K562 (cell line): ENCODE data around the gene GMPR2. TPM values are rescaled to one million over a fixed set of nuclear protein-coding genes. Genes with fewer than 3 reads are reported as not detected.

Experiments used
- ATF2 ChIP-seq: sonication (generic); formaldehyde crosslinking; IDR thresholded peaks from 2 replicates; pipeline ENCODE4 v1.8.1; 2022; ENCODE audit warnings: missing genetic modification reagents
- CREB1 ChIP-seq, 2 experiments: sonication (generic) in 1 of 2; formaldehyde crosslinking in 1 of 2; IDR thresholded peaks; 2 replicates each; pipeline versions ENCODE4 v1.6.1 to v1.8.0; 2012 to 2022; ENCODE audit warnings: inconsistent platforms in 1 of 2, mild to moderate bottlenecking in 1 of 2, missing genetic modification reagents in 1 of 2, moderate library complexity in 1 of 2
- DNMT1 ChIP-seq: fragments of 450-650 bp; IDR thresholded peaks from 2 replicates; pipeline ENCODE4 v1.6.1; 2016; ENCODE audit warnings: antibody characterized with exemption, mild to moderate bottlenecking
- ERF ChIP-seq: fragments of 450-650 bp; formaldehyde crosslinking; IDR thresholded peaks from 2 replicates; pipeline ENCODE4 v1.4.0; 2020; ENCODE audit warnings: mild to moderate bottlenecking, mixed read lengths
- ESRRB ChIP-seq: fragments of 250-450 bp; sonication (Bioruptor Pico); IDR thresholded peaks from 2 replicates; pipeline ENCODE4 v1.5.0; 2020; ENCODE audit warnings: mild to moderate bottlenecking, moderate library complexity, borderline replicate concordance
- FIP1L1 ChIP-seq: fragments of 200-400 bp; formaldehyde crosslinking; IDR thresholded peaks from 2 replicates; pipeline ENCODE4 v1.6.1; 2018; ENCODE audit warnings: mild to moderate bottlenecking, low read depth, low read length; ENCODE audit not compliant: poor library complexity, severe bottlenecking
- ILK ChIP-seq: fragments of 450-650 bp; IDR thresholded peaks from 2 replicates; pipeline ENCODE4 v1.6.1; 2016; ENCODE audit warnings: missing genetic modification characterization, low read depth, mild to moderate bottlenecking, missing compliant biosample characterization, moderate library complexity, borderline replicate concordance
- MAZ ChIP-seq, 2 experiments: fragments of 450-650 bp in 1 of 2; sonication (generic) in 1 of 2; formaldehyde crosslinking; IDR thresholded peaks in 1 of 2; conservative IDR thresholded peaks in 1 of 2; 2 replicates each; pipeline versions ENCODE4 v1.4.0 to v1.5.0; 2020; ENCODE audit warnings: mild to moderate bottlenecking in 1 of 2, missing genetic modification reagents in 1 of 2
- MITF ChIP-seq: IDR thresholded peaks from 2 replicates; pipeline ENCODE4 v1.6.1; 2014; ENCODE audit warnings: antibody characterized with exemption
- NFIC ChIP-seq: fragments of 450-650 bp; IDR thresholded peaks from 2 replicates; pipeline ENCODE4 v1.6.1; 2017; ENCODE audit warnings: mild to moderate bottlenecking, inconsistent platforms
- PRPF4 ChIP-seq: fragments of 200-400 bp; formaldehyde crosslinking; IDR thresholded peaks from one replicate; pipeline ENCODE4 v1.6.1; 2017; ENCODE audit warnings: low read length, low read depth, mild to moderate bottlenecking; ENCODE audit not compliant: insufficient read depth, poor library complexity, severe bottlenecking
- PTRF ChIP-seq: fragments of 450-650 bp; IDR thresholded peaks from 2 replicates; pipeline ENCODE4 v1.6.1; 2016; ENCODE audit warnings: mild to moderate bottlenecking, missing genetic modification characterization, missing compliant biosample characterization
- SAFB2 ChIP-seq: fragments of 200-400 bp; formaldehyde crosslinking; IDR thresholded peaks from 2 replicates; pipeline ENCODE4 v1.6.1; 2018; ENCODE audit warnings: borderline replicate concordance, low read length, low read depth, moderate library complexity; ENCODE audit not compliant: severe bottlenecking
- TFAP4 ChIP-seq: sonication (generic); formaldehyde crosslinking; IDR thresholded peaks from 2 replicates; pipeline ENCODE4 v1.8.0; 2022; ENCODE audit warnings: missing genetic modification reagents, mild to moderate bottlenecking, moderate library complexity, borderline replicate concordance
- ZBTB26 ChIP-seq: fragments of 450-650 bp; formaldehyde crosslinking; IDR thresholded peaks from 2 replicates; pipeline ENCODE4 v1.4.0; 2022; ENCODE audit warnings: missing genetic modification characterization
- ZC3H8 ChIP-seq: fragments of 450-650 bp; IDR thresholded peaks from 2 replicates; pipeline ENCODE4 v1.6.1; 2017
- ZKSCAN3 ChIP-seq: fragments of 250-450 bp; sonication (Bioruptor Pico); IDR thresholded peaks from 2 replicates; pipeline ENCODE4 v1.4.0; 2020
- ZNF143 ChIP-seq: sonication (generic); formaldehyde crosslinking; IDR thresholded peaks from 2 replicates; pipeline ENCODE4 v1.9.0; 2022; ENCODE audit warnings: mild to moderate bottlenecking, missing genetic modification reagents
- ZNF146 ChIP-seq: IDR thresholded peaks from one replicate; pipeline ENCODE4 v1.6.1; 2018; ENCODE audit warnings: missing compliant biosample characterization; ENCODE audit not compliant: unreplicated experiment
- ZNF24 ChIP-seq: fragments of 450-650 bp; IDR thresholded peaks from 2 replicates; pipeline ENCODE4 v1.6.1; 2016
- ZNF3 ChIP-seq: fragments of 250-450 bp; sonication (Bioruptor Pico); IDR thresholded peaks from 2 replicates; pipeline ENCODE4 v1.5.0; 2021; ENCODE audit warnings: mild to moderate bottlenecking, moderate library complexity
- ZNF76 ChIP-seq: fragments of 250-450 bp; sonication (Bioruptor Pico); IDR thresholded peaks from 2 replicates; pipeline ENCODE4 v1.4.0; 2020; ENCODE audit warnings: mild to moderate bottlenecking, moderate library complexity, borderline replicate concordance
- polyA plus RNA-seq, 8 experiments: library from polyadenylated mRNA; depleted of rRNA in 4 of 8; stranded (reverse) in 5 of 8; unstranded in 3 of 8; fragments of >200 nt; fragmentation: Nextera tagmentation in 2 of 8; fragmentation: Illumina TruSeq in 1 of 8; extraction: Ambion mirVana in 2 of 8; extraction: Trizol in 1 of 8; gene quantifications; 2 replicates each; pipeline versions ENCODE4 v1.2.1 to v1.2.3, GENCODE V29; 2011 to 2014; ENCODE audit warnings: inconsistent platforms in 1 of 8, missing spikeins in 1 of 8
- total RNA-seq, 7 experiments: library from RNA; depleted of rRNA in 6 of 7; stranded (reverse); fragments of >200 nt in 6 of 7; fragmentation: Illumina TruSeq in 2 of 7; extraction: Trizol in 2 of 7; gene quantifications; 2 replicates each; pipeline versions ENCODE4 v1.2.1 to v1.2.3, GENCODE V29; 2011 to 2021; ENCODE audit warnings: low replicate concordance in 1 of 7

Gene GMPR2
- total and polyA plus RNA-seq, 9 of the 15 experiments (the other 6 are each of a cell fraction or from before 2014, with no cell fraction given), result 26.4 to 67.4 (median 36.3) TPM

GRCh38 chr14:24255931-24256711 is 23.4 kb downstream of the GMPR2 start (continued):
- TF ChIP-seq MITF (no peak), ERF (CRISPR knock-in tag) (no peak), PRPF4 (no peak), ZKSCAN3 (CRISPR knock-in tag) (no peak), FIP1L1 (no peak), ZNF3 (CRISPR knock-in tag) (no peak), CREB1 (IDR thresholded peaks at IDR 0.05) (0 out of 2 replicates have a peak, but pooled peaks have one; percentile 55), CREB1 (CRISPR knock-in tag; IDR thresholded peaks at IDR 0.05) (no peak), ZNF24 (no peak), MAZ (CRISPR knock-in tag; conservative IDR thresholded peaks at IDR 0.05 in 1 of 2, IDR thresholded peaks at IDR 0.05 in 1 of 2) (0 out of 4 replicates have a peak, but pooled peaks of 1 of the 2 experiments have one; percentile 46), ESRRB (CRISPR knock-in tag) (no peak), ZC3H8 (no peak), ZNF143 (CRISPR knock-in tag) (no peak), TFAP4 (peak; percentile 79), PTRF (tag) (no peak), SAFB2 (no peak), ZNF76 (CRISPR knock-in tag) (no peak), ZNF146 (CRISPR knock-in tag) (no peak), ZBTB26 (no peak), ILK (tag) (no peak), ATF2 (no peak), DNMT1 (no peak), NFIC (peak; percentile 88)
